SIG-M5 treated with dmso at 0.1 percent for 504 hours (cell line): ENCODE data around the gene PPM1E.

Source experiments
- DNase-seq: peaks from one replicate; lab custom pipeline; 2025; ENCODE audit not compliant: unreplicated experiment; lab: John Stamatoyannopoulos, UW

PPM1E gene

DNA sequence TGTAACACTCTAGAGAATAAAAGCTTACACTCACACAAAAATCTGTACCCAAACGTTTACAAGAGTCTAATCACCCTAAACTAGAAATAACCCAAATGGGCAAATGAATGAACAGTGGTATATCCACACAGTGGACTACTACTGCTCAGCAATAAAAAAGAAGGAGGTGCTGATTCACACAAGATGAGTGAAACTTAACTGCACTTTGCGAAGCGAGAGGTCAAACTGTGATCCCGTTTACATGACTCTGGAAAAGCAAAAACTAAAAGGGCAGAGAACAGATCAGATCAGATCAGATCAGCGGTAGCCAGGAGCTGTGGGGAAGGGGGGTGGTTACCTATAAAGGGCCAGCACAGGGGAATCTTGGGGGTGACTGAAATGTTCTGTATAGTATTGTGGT, 237.7 kb downstream of the PPM1E start:
- no peak for DNase-seq

DNA sequence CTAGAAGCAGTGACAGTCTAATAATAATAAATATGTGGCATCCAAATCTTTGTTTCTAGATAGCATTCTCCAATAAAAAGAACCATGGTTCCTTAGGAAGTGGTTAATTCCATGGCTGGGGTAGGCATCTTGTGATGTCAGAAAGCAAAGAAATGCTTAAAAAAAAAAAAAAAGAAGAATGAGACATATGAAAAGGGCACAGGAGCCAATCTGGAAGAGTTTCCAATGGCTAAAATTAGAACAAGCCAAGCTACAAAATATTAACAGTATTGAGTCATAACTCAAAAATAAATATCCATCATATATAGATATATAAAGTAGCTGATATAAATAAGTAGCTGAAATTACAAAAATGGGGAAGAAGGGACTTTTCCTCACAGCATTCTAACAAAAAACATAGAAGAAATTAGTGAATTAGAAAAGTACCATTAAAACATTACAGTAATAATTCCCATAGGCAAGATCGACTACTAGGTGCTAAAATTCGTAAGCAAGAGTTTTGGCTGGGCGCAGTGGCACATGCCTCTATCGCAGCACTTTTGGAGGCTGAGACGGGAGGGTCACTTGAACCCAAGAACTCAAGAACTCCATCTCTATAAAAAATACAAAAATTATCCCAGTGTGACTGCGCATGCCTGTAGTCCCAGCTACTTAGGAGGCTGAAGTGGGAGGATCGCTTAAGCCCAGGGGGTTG, 239.7 kb downstream of the PPM1E start:
- DNase-seq, result no peak

DNA sequence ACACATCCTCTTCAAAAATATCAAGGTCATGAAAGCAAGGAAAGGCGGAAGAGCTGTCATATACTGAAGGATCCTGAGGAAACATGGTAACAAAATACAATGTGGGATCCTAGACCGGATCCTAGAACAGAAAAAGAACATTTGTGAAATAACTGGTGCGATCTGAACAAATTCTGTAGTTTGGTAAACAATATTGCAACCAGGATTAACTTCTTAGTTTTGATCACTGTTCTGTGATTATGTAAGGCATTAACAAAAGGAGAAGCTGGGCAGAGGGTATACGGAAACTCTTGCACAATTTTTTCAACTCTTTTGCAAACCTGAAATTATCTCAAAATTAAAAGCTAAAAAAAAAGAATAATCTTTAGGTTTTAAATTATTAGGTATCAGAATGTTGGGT, 241.3 kb downstream of the PPM1E start:
- peak; percentile 79 for DNase-seq

- DNase-seq, result peak; percentile 61
Measured at GRCh38 chr17:58997756-58998553, 242.3 kb downstream of the PPM1E start.

GRCh38 chr17:58998871-58999270, 243.2 kb downstream of the PPM1E start:
- no peak for DNase-seq

GRCh38 chr17:58999500-58999899, 243.8 kb downstream of the PPM1E start:
- no peak for DNase-seq

DNA sequence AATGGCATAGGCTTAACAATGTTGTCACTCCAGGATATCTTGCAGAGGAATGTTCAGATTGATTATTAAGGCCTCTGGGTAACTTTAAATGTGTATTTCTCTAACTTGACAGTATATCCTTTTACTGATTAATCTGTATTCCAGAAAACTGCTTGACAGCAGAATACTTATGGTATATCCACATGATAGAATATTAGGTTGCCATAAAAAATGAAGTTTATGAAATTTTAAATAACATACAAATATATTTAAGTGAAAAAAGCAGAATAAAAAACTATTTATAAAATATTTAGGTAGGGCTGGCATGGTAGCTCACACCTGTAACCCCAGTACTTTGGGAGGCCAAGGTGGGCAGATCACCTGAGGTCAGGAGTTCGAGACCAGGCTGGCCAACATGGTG, 244.4 kb downstream of the PPM1E start:
- DNase-seq, result no peak

- peak; percentile 96 for DNase-seq
Measured at GRCh38 chr17:59001158-59001814, 245.6 kb downstream of the PPM1E start.

DNA sequence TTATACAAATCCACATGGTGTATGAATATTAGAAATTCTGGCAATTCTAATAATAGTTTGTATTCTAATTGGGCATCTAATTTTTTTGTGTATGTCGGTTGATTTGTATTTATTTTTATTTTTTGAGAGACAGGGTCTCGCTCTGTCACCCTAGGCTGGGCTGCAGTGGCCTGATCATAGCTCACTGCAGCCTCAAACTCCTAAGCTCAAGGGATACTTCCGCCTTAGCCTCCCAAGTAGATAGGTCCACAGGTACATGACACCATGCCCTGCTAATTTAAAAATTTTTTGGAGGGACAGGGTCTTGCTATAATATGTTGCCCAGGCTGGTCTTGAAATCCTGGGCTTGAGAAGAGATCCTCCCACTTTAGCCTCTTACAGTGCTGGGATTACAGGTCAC, 246.5 kb downstream of the PPM1E start:
- DNase-seq, result no peak

DNA sequence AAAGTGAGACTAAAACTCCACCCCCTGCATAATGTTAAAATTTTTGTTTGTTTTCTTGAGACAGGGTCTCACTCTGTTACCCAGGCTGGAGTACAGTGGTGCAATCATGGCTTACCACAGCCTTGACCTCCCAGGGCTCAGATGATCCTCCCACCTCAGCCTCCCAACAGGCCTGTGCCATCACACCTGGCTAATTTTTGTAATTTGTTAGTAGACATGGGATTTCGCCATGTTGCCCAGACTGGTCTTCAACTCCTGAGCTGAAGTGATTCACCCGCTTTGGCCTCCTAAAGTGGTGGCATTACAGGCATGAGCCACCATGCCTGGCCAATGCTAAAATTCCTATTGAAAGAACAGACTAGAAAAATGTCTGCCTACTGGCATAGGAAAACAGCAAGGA, 247.2 kb downstream of the PPM1E start:
- DNase-seq, result no peak

DNA sequence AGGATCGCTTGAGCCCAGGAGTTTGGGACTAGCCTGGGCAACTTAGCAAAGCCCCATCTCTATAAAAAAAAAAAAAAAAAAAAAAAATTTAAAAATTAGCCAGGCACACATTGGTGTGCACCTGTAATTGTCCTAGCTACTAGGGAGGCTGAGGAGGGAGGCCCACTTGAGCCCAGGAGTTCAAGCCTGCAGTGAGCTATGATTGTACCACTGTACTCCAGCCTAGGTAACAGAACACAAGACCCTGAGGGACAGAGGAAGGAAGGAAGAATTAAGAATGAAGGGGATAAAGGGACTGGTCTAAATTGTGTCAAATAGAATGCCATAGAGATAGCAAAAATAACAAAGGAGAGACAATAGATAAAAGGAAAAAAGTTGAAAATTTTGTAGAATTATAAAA, 248.2 kb downstream of the PPM1E start:
- no peak for DNase-seq

- peak; percentile 94 for DNase-seq
Measured at GRCh38 chr17:59004338-59005111, 248.9 kb downstream of the PPM1E start.

DNA sequence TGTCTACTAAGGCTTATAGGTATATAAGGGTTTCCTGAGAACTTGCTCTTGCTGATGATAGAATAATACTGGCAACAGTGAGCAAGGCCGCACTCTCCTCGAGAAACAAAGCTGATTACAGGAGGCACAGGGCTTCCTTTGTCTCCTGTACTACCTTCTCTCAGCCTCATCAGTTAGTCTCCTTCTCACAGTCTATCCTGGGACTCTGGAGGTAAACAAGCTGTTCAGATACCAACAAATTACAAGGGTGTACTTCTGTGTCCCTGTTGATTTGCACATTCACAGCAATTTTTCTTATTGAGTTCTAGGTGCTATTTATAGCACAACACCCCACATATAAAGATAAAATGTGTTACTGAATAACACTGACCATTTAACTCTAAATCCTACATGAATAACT, 252.3 kb downstream of the PPM1E start:
- no peak for DNase-seq

GRCh38 chr17:59008737-59009136, 253.1 kb downstream of the PPM1E start:
- DNase-seq, result no peak

DNA sequence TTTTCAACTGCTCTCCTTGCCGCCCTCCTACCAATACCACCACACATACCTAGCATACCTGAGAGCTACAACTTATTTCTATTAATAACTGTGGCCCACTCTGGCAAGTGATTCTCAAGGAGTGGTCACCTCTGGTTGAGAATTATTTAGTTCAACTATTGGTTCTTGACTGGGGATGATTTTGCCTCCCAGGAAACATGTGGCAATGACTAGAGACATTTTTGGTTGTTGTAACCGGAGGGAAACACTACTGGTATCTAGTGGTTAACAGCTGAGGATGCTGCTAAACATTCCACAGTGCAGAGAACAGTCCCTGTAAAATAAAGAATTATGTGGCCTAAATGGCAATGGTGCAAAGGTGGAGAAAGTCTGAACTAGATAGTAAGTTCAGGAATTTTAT, 254.4 kb downstream of the PPM1E start:
- no peak for DNase-seq

DNA sequence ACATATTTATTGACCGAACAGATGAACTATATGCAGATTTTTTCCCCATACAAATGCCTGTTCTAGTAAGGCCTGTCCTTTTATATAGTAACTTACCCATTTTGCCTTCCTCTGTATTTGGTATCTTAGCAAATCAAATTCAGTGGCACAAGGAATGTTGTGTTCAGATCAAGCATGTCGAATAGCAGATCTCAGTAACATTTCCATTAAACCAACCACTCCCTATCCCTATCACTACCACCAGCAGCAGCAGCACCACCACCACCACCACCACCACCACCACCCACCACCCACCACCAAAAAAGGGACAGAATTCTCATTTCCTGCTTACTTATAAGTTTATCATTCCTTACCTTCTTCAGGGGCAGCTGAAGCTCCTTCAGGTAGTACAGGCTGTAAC, 256.3 kb downstream of the PPM1E start:
- no peak for DNase-seq

GRCh38 chr17:59018019-59018418, 262.4 kb downstream of the PPM1E start:
- no peak for DNase-seq

DNA sequence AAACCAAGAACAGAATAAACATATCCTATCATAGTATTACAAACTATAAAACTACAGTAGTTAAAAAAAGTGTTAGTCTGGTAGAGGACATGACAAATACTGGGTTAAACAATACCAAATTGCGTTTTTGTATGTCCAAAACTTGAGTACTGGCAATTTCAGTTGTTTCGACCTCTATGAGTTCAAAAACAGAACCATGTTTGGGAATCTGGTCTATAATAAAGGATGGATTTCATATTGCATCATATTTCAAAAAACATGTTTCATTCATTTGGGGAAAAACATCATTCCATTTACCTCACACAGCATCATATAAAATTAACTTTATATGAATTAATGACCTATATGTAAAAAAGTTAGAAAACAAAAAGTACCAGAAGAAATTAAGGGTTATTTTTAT, 269.3 kb downstream of the PPM1E start:
- DNase-seq, result no peak

DNA sequence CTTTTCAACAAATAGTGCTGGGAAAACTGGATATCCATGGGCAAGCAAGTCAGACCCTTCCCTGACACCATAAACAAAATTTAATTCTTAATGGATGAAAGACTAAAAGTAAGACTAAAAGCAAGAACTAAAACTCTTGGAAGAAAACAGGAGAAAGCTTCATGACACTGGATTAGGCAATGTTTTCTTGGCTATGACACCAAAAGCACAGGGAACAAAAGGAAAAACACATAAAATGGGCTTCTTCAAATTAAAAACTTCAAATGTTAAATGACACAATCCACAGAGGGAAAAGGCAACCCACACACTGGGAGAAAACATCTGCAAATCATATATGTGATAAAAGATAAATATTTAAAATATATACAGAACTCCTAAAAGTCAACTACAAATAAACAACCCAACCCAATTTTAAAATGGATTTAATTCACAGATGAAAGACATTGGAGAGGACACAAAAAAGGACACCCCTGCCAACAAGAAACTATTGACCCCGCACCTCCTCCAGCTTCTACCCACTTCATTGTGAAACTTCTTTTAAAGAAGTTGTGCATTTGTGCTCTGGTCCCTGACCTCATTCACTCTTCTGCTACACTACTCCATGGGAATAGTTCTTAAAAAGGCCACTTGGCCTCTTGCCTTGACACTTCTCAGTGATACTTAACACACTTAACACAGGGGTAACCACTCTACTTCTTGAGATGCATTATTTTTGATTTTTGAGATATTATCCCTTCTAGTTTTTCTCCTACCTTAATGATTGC, 270.7 kb downstream of the PPM1E start:
- DNase-seq, result no peak

DNA sequence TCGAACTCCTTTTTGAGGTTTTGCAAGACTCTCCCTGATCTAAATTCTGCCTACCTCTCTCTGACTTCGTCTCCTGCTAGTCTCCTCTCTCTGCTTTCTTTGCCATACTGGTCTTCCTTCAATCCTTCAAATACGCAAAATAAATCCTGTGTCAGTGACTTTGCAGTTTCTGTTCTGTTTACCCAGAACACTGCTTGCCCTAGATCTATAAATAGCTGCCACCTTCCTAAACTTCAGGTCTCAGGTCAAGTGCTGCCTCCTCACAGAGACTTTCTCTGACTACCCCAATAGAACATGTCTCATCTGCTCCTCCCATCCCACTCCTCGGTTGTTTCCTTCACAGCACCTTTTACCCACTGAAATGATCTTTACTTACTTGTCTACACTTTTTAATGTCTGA, 272.1 kb downstream of the PPM1E start:
- DNase-seq, result peak; percentile 64

- no peak for DNase-seq
Measured at GRCh38 chr17:59028328-59028727, 272.7 kb downstream of the PPM1E start.
